EH (cell line): ENCODE measurements around the gene AOC3.
"Not testable (repeated sequence)": the region's sequence is repeated elsewhere in the genome, so short reads cannot be mapped to it uniquely, and the experiment has no call there.

ENCODE experiments used
- DNase-seq: peaks from one replicate; pipeline ENCODE4 v3.0.0-alpha.2; 2015; ENCODE audit warnings: low read depth

Gene AOC3

GRCh38 chr17:42844761-42845555 lies 6.0 kb upstream of the AOC3 start:
- no peak for DNase-seq

DNA sequence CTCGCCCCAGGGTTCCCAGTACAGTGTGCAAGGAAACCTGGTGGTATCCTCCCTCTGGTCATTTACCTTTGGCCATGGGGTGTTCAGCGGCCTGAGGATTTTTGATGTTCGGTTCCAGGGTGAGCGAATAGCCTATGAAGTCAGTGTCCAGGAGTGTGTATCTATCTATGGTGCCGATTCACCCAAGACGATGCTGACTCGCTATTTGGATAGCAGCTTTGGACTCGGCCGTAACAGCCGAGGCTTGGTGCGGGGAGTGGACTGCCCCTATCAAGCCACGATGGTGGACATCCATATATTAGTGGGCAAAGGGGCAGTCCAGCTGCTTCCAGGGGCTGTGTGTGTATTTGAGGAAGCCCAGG lies 5.5 kb upstream of the AOC3 start:
- no peak for DNase-seq

GRCh38 chr17:42845918-42846593 lies 4.9 kb upstream of the AOC3 start:
- no peak for DNase-seq

DNA sequence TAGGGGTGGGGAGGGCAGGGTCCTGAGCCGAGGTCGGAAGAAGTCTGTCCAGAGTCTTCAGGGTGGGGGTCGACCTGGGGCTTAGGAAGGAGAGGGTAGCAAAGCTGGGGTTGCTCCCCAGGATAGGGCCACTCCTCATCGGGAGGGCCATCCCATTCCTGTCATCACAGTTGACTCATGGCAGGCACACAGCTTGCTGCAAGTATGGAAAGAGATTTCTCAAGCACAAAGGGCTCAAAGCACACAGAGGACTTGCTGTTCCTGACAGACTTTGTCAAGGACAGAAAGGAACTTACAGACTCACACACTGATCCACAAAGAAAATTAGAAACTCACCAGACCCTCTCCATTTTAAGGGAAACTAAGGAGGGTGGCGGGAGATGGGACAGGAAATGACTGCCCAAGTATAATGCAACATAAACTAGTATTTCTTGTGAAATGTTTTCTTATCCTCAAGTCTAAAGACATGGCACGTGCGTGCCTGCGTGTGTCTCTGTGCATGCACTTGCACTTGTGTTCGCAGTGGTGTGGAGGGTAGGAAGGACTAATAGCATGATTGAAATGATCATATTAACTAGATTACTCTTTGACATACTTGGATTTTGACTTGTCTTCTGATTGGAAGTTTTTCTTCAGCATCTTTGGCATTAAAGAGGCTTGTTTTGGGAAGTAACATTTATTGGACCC lies 4.3 kb upstream of the AOC3 start:
- peak; percentile 30 for DNase-seq

DNA sequence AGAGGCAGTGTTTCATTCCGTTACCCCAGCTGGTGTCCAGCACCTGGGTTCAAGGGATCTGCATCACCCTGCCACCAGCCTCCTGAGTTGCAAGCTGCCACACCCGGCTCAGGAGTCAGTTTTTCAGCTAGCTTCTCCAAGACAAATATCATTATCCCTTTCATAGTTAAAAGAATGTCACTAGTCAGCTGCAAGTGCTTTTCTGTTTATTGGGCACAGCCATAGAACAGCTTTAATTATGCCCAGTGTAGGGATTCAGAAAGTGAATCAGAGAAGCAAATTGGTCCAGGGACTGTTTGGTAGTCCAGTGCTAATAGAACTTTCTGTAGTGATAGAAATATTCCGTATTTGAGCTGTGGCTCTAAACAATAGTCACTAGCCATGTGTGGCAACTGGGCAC lies 2.9 kb upstream of the AOC3 start:
- DNase-seq, result no peak

- DNase-seq, result no peak
Measured at GRCh38 chr17:42849031-42849430, 2.0 kb upstream of the AOC3 start.

DNA sequence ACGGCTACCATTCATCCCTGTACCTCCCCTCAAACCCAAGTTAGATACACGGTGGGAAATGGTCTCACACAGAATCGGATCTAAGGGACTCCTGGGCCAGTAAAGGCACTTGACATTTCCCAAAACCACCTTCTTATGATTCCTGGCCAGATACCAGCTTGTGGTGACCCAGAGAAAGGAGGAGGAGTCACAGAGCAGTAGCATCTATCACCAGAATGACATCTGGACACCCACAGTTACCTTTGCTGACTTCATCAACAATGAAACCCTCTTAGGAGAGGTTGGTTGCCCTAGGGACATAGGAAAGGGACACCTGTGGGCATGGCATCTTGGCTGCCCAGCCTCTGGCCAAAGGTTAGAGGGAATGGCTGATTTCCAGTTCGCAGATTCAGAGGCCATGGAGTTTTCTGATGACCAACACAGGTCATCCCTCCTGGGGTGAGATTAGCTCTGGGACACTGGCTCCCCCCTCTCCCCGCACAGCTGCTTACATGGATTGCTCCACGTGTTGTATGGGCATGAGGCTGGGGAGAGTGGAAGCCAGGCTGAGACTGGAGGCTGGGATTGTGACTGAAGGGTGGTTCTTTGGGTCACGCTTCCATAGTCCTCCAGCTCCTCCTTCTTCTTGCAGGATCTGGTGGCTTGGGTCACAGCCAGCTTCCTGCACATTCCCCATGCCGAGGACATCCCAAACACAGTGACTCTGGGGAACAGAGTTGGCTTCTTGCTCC lies 1.4 kb upstream of the AOC3 start:
- DNase-seq, result peak; percentile 30

GRCh38 chr17:42851371-42852240 lies 607 bp downstream of the AOC3 start:
- not testable (repeated sequence) for DNase-seq

DNA sequence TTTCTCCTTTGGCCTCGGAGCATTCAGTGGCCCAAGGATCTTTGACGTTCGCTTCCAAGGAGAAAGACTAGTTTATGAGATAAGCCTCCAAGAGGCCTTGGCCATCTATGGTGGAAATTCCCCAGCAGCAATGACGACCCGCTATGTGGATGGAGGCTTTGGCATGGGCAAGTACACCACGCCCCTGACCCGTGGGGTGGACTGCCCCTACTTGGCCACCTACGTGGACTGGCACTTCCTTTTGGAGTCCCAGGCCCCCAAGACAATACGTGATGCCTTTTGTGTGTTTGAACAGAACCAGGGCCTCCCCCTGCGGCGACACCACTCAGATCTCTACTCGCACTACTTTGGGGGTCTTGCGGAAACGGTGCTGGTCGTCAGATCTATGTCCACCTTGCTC lies 1.4 kb downstream of the AOC3 start:
- no peak for DNase-seq

DNA sequence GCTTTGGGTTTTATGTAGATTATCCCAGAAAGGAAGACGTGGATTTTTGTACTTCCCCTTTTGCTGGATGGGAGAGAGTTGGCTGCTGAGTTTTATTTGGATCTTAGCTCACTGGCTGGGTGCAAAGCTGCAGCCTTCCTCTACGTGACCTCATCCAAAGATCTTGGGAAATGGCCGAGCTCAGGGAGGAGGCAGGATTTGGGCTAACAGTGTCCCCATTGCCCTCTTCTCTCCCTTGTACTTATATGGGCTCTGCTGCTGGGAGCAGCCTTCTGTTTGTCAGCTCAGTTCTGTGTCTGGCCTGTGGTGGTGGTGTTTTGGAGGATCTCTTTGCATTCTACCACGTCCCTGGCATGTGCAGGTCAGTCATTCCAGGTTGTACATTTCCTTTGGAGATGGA lies 2.0 kb downstream of the AOC3 start:
- DNase-seq, result no peak

DNA sequence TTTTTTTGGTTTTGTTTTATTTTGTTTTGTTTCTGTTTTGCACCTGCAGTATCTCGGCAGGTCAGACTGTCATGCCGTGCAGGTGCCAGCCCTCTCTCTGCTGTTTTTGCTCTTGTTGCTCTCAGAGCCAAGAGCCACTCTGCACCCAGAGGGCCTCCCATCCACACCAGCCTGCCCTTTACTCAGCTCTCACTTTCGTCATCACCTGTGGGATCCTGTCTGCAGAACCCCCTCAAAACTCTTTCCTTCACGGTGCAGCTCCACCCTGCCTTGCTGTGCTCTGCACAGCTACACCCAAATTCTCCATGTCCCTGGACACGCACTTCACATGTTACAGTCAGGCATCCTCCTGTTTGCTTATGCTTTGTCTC lies 2.6 kb downstream of the AOC3 start:
- DNase-seq, result no peak

GRCh38 chr17:42853968-42854790 lies 3.2 kb downstream of the AOC3 start:
- no peak for DNase-seq

DNA sequence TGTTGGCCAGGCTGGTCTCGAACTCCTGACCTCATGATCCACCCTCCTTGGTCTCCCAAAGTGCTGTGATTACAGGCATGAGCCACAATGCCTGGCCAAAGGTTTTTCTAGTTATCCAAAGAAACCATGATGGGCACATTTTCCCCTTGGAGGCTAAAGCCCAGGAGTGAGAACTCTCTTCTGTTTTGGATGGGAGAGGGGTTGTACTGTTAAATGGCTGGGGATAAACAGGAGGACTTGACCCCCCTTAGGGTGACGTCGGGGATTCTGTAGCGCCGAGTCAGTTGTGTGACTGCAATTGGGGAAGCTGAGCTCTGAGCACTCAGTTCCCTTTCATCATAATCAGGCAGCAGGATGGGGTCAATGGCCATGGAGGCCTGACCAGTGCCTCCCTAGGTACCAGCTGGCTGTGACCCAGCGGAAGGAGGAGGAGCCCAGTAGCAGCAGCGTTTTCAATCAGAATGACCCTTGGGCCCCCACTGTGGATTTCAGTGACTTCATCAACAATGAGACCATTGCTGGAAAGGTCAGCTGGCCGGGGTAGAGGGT lies 4.1 kb downstream of the AOC3 start:
- no peak for DNase-seq

GRCh38 chr17:42856093-42856492 lies 5.1 kb downstream of the AOC3 start:
- not testable (repeated sequence) for DNase-seq

GRCh38 chr17:42856516-42856915 lies 5.5 kb downstream of the AOC3 start:
- DNase-seq, result not testable (repeated sequence)

DNA sequence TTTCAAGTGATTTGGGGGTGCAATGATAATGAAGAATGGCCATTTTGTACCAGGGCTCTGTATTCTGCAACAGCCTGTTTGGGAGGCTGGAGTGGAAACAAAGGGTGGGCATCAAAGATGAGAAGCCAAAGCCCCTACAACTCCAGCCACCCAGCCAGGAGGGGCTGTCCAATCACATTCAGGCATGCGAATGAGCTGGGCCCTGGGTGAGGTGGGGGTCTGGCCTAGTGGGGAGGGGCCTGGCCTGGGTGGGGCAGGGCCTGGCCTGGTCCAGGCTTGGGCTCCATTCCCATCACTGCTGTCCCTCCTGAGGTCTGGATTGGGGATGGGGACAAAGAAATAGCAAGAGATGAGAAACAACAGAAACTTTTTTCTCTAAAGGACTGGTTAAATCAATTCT lies 6.4 kb downstream of the AOC3 start:
- DNase-seq, result no peak

GRCh38 chr17:42865638-42866094 lies 14.7 kb downstream of the AOC3 start:
- DNase-seq, result no peak

GRCh38 chr17:42866216-42866615 lies 15.2 kb downstream of the AOC3 start:
- DNase-seq, result no peak

DNA sequence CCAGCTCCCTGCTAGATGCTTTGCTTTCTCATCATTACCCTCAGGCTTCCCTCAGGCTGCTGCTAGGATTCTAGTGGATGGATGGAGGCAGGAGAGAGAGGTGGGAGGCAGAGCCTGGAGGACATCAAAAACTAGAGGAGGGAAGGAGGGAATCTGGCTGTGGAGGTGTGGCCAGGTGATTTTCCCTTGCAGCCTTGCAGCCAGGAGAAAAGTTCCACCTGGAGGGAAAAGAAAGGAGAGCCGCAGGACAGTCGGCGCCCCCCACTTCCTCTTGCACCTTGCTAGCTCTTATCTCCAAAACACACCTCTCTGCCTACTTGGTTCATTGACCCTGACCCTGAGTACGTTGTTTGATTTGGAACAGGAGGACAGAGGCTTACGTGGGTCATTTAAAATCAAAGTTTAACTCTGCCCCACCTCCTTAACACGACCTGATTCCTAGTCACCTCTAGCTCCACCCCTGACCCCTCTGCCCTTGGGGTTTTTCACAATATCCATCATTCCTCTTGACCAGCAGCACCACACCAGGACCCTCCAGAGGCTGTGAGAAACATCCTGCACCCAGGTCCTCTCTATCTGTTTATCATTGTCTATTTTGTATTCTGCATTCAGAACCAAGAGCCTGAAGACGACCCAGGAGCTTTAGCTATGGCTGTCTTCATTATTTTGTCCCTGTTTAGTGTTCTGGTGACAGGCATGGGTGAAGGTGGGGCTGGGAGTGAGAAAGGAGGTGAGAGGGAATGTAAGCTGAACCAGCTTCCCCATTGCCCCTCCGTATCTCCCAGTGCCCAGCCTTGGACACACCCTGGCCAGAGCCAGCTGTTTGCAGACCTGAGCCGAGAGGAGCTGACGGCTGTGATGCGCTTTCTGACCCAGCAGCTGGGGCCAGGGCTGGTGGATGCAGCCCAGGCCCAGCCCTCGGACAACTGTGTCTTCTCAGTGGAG lies 15.9 kb downstream of the AOC3 start:
- DNase-seq, result no peak
